Measurements from ENCODE around the gene PDE8B. TPM values are rescaled to one million over a fixed set of nuclear protein-coding genes. Genes with fewer than 3 reads are reported as not detected.

Gene PDE8B
- polyA plus RNA-seq, 1 of the 3 experiments (the other 2 are of a cell fraction) = not detected

- no peaks in the 10 kb centered on the region for H4K20me1 ChIP-seq (ENCODE audit: insufficient read depth)
- H3K4me2 ChIP-seq = no peak overlapping the region
- no peak for TF ChIP-seq MXI1 (IDR thresholded peaks at IDR 0.05; ENCODE audit: low read depth, low read length)
- TF ChIP-seq TEAD4 (IDR thresholded peaks at IDR 0.05; ENCODE audit: borderline replicate concordance, insufficient read depth) = no peak
- no peak for TF ChIP-seq IRF3 (IDR thresholded peaks at IDR 0.05; ENCODE audit: low read depth, low read length)
- TF ChIP-seq RXRA (IDR thresholded peaks at IDR 0.05; ENCODE audit: borderline replicate concordance, low read depth) = no peak
- no peak for TF ChIP-seq TAF1 (IDR thresholded peaks at IDR 0.05; ENCODE audit: borderline replicate concordance, low read depth, low read length)
- TF ChIP-seq EP300 (IDR thresholded peaks at IDR 0.05; ENCODE audit: borderline replicate concordance in 1 of 2, low read depth in 1 of 2, low read length in 1 of 2) = no peak
- TF ChIP-seq YY1 (IDR thresholded peaks at IDR 0.05; ENCODE audit: low read depth) = no peak
- TF ChIP-seq REST (IDR thresholded peaks at IDR 0.05; ENCODE audit: low read depth, low read length) = no peak
- no peak for TF ChIP-seq MAX (IDR thresholded peaks at IDR 0.05; ENCODE audit: low read depth)
- no peak for TF ChIP-seq NRF1 (IDR thresholded peaks at IDR 0.05; ENCODE audit: low read depth, low read length)
- CTCF ChIA-PET = no interaction called here
- H3K9me3 ChIP-seq = no peaks in the 10 kb centered on the region
- H3K4me1 ChIP-seq (ENCODE audit: control insufficient read depth in 1 of 2, insufficient read depth in 2 of 2, low read depth in 1 of 2, low read length in 1 of 2) = no peaks in the 10 kb centered on the region
- H3K4me3 ChIP-seq (ENCODE audit: low read depth in 2 of 2, low read length in 1 of 2) = no peak overlapping the region
- no peaks in the 10 kb centered on the region for H3K79me2 ChIP-seq (ENCODE audit: insufficient read depth)
- H3K27ac ChIP-seq (ENCODE audit: low read depth in 2 of 2, low read length in 1 of 2) = no peak overlapping the region
- no peak for DNase-seq
- 72% methylated on average over 4 of the region's 4 CpGs for WGBS (ENCODE audit: low lambda C conversion rate)
- no peaks in the 10 kb centered on the region; the same call in 1 of the 2 replicates for H3K27me3 ChIP-seq (ENCODE audit: insufficient read depth)
- no peaks in the 10 kb centered on the region for H3K36me3 ChIP-seq (replicated peaks in 1 of 2; ENCODE audit: control insufficient read depth in 1 of 2, insufficient read depth in 2 of 2, low read length in 1 of 2)
- H2AFZ ChIP-seq (ENCODE audit: low read depth) = no peak overlapping the region
- POLR2A ChIA-PET = no interaction called here
- no peaks in the 10 kb centered on the region for H3K9me2 ChIP-seq
- no peaks in the 10 kb centered on the region for H3F3A ChIP-seq (replicated peaks; ENCODE audit: insufficient read depth)
- no peak overlapping the region for H3K9ac ChIP-seq
Observed at GRCh38 chr5:77229887-77230286, 19.4 kb downstream of the PDE8B start.

- H3K4me1 ChIP-seq (ENCODE audit: control insufficient read depth in 1 of 2, insufficient read depth in 2 of 2, low read depth in 1 of 2, low read length in 1 of 2) = no peaks in the 10 kb centered on the region
- no peaks in the 10 kb centered on the region for H3K9me2 ChIP-seq
- H3K27me3 ChIP-seq (ENCODE audit: insufficient read depth) = no peaks in the 10 kb centered on the region; the same call in 1 of the 2 replicates
- no peaks in the 10 kb centered on the region for H3F3A ChIP-seq (replicated peaks; ENCODE audit: insufficient read depth)
- DNase-seq = no peak
- no peak overlapping the region for H3K4me2 ChIP-seq
- no peak overlapping the region for H3K27ac ChIP-seq (ENCODE audit: low read depth in 2 of 2, low read length in 1 of 2)
- ChIA-PET POLR2A (no interaction called here), CTCF (interaction anchor here (1.0 to 1.7 kb wide), 3 partner anchors 65 to 262 kb away, joined by 3 to 5 read pairs (median 3); partner anchors contain the start of gene WDR41)
- no peaks in the 10 kb centered on the region for H3K79me2 ChIP-seq (ENCODE audit: insufficient read depth)
- H3K9me3 ChIP-seq = no peaks in the 10 kb centered on the region
- no peaks in the 10 kb centered on the region for H4K20me1 ChIP-seq (ENCODE audit: insufficient read depth)
- no peak overlapping the region for H3K4me3 ChIP-seq (ENCODE audit: low read depth in 2 of 2, low read length in 1 of 2)
- H3K36me3 ChIP-seq (replicated peaks in 1 of 2; ENCODE audit: control insufficient read depth in 1 of 2, insufficient read depth in 2 of 2, low read length in 1 of 2) = no peaks in the 10 kb centered on the region
- no peak overlapping the region for H3K9ac ChIP-seq
- 44% methylated on average over 4 of the region's 4 CpGs for WGBS (ENCODE audit: low lambda C conversion rate)
- no peak overlapping the region for H2AFZ ChIP-seq (ENCODE audit: low read depth)
- TF ChIP-seq SIN3A (IDR thresholded peaks at IDR 0.05; ENCODE audit: borderline replicate concordance, low read depth, low read length) (no peak), CTCF (IDR thresholded peaks at IDR 0.05) (no peak), CHD2 (IDR thresholded peaks at IDR 0.05; ENCODE audit: low read length, partially characterized antibody) (no peak), TEAD4 (IDR thresholded peaks at IDR 0.05; ENCODE audit: borderline replicate concordance, insufficient read depth) (no peak), REST (IDR thresholded peaks at IDR 0.05; ENCODE audit: low read depth, low read length) (no peak), MAX (IDR thresholded peaks at IDR 0.05; ENCODE audit: low read depth) (no peak)
Observed at GRCh38 chr5:77230727-77231470, 20.4 kb downstream of the PDE8B start.

Measured in SK-N-SH (cell line).